ENCODE data around the gene ZNF775. TPM values are rescaled to one million over a fixed set of nuclear protein-coding genes. Genes with fewer than 3 reads are reported as not detected.

Gene ZNF775
- total and polyA plus RNA-seq, 2 of the 13 experiments (the other 11 are each of a cell fraction or from before 2014, with no cell fraction given) = 3.1 to 3.2 TPM

DNA sequence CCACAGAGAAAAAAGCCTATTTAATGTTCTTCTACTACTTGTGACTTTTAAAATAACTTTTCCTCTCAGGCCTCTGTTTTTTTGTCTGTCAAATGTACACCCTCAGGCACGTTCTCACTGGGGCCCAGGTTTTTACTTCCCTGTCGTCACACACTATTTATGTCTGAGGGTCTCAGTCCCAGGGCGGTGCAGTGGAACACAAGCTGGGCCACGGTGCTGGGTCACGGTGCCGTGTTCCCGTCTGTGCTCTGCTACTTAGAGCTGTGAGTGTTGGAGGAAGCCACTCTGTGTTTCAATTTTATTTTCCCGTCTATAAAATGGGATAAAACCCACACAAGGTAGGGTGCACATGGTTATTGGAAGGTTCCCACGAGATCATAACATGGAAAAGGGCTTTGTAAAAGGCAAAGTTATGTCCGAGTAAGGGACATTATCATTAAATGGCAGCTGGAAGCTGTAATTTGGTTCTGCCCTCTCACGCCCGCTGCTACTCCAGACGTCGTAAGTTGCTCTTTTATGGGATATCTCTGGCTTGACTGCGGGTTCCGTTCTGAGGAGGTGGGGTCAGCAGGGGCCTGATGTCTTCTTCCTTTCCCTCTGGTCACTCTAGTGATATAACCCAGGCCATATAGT, 25.2 kb downstream of the ZNF775 start (continued):
- TF ChIP-seq NR2F1 (CRISPR knock-in tag; IDR thresholded peaks at IDR 0.05) = no peak
- TF ChIP-seq ZNF550 (CRISPR knock-in tag; IDR thresholded peaks at IDR 0.05; ENCODE audit: borderline replicate concordance) = no peak
- TF ChIP-seq, protein P1, sequence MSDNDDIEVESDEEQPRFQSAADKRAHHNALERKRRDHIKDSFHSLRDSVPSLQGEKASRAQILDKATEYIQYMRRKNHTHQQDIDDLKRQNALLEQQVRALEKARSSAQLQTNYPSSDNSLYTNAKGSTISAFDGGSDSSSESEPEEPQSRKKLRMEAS (IDR thresholded peaks at IDR 0.05) = 0 out of 2 replicates have a peak, but pooled peaks have one; percentile 13
- TF ChIP-seq, protein P2, sequence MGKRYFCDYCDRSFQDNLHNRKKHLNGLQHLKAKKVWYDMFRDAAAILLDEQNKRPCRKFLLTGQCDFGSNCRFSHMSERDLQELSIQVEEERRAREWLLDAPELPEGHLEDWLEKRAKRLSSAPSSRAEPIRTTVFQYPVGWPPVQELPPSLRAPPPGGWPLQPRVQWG (CRISPR knock-in tag; IDR thresholded peaks at IDR 0.05; ENCODE audit: borderline replicate concordance, low read depth) = no peak
- no peak for TF ChIP-seq NR3C1 (CRISPR knock-in tag; IDR thresholded peaks at IDR 0.05)
- TF ChIP-seq ZFP62 (CRISPR knock-in tag; IDR thresholded peaks at IDR 0.05) = no peak
- no peak for TF ChIP-seq ZNF790 (CRISPR knock-in tag; IDR thresholded peaks at IDR 0.05; ENCODE audit: borderline replicate concordance)
- TF ChIP-seq ZNF331 (CRISPR knock-in tag; IDR thresholded peaks at IDR 0.05) = 0 out of 2 replicates have a peak, but pooled peaks have one; percentile 7
- no peak for TF ChIP-seq ARHGAP35 (CRISPR knock-in tag; IDR thresholded peaks at IDR 0.05; ENCODE audit: borderline replicate concordance)
- no peak for TF ChIP-seq ZKSCAN1 (IDR thresholded peaks at IDR 0.05; ENCODE audit: low read length)
- peak; percentile 7 for TF ChIP-seq BORCS8-MEF2B (CRISPR knock-in tag; IDR thresholded peaks at IDR 0.05)
- TF ChIP-seq, protein P3, sequence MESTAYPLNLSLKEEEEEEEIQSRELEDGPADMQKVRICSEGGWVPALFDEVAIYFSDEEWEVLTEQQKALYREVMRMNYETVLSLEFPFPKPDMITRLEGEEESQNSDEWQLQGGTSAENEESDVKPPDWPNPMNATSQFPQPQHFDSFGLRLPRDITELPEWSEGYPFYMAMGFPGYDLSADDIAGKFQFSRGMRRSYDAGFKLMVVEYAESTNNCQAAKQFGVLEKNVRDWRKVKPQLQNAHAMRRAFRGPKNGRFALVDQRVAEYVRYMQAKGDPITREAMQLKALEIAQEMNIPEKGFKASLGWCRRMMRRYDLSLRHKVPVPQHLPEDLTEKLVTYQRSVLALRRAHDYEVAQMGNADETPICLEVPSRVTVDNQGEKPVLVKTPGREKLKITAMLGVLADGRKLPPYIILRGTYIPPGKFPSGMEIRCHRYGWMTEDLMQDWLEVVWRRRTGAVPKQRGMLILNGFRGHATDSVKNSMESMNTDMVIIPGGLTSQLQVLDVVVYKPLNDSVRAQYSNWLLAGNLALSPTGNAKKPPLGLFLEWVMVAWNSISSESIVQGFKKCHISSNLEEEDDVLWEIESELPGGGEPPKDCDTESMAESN (CRISPR knock-in tag; conservative IDR thresholded peaks at IDR 0.05) = no peak
- TF ChIP-seq ZNF12 (CRISPR knock-in tag; IDR thresholded peaks at IDR 0.05) = no peak
- TF ChIP-seq GPBP1L1 (CRISPR knock-in tag; IDR thresholded peaks at IDR 0.05) = no peak
- no peak for TF ChIP-seq MLX (CRISPR knock-in tag; IDR thresholded peaks at IDR 0.05)
- TF ChIP-seq, protein P4, sequence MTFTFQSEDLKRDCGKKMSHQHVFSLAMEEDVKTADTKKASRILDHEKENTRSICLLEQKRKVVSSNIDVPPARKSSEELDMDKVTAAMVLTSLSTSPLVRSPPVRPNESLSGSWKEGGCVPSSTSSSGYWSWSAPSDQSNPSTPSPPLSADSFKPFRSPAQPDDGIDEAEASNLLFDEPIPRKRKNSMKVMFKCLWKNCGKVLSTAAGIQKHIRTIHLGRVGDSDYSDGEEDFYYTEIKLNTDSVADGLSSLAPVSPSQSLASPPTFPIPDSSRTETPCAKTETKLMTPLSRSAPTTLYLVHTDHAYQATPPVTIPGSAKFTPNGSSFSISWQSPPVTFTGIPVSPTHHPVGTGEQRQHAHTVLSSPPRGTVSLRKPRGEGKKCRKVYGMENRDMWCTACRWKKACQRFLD (CRISPR knock-in tag; IDR thresholded peaks at IDR 0.05; ENCODE audit: borderline replicate concordance) = no peak
- TF ChIP-seq, protein P5, sequence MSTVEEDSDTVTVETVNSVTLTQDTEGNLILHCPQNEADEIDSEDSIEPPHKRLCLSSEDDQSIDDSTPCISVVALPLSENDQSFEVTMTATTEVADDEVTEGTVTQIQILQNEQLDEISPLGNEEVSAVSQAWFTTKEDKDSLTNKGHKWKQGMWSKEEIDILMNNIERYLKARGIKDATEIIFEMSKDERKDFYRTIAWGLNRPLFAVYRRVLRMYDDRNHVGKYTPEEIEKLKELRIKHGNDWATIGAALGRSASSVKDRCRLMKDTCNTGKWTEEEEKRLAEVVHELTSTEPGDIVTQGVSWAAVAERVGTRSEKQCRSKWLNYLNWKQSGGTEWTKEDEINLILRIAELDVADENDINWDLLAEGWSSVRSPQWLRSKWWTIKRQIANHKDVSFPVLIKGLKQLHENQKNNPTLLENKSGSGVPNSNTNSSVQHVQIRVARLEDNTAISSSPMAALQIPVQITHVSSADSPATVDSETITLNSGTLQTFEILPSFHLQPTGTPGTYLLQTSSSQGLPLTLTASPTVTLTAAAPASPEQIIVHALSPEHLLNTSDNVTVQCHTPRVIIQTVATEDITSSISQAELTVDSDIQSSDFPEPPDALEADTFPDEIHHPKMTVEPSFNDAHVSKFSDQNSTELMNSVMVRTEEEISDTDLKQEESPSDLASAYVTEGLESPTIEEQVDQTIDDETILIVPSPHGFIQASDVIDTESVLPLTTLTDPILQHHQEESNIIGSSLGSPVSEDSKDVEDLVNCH (CRISPR knock-in tag; IDR thresholded peaks at IDR 0.05) = no peak
- no peak for TF ChIP-seq ZNF44 (CRISPR knock-in tag; IDR thresholded peaks at IDR 0.05)
- TF ChIP-seq ZNF354B (CRISPR knock-in tag; IDR thresholded peaks at IDR 0.05) = no peak
- no peak for TF ChIP-seq ZZZ3 (CRISPR knock-in tag; IDR thresholded peaks at IDR 0.05; ENCODE audit: borderline replicate concordance)
- no peak for TF ChIP-seq ZNF737 (CRISPR knock-in tag; IDR thresholded peaks at IDR 0.05; ENCODE audit: borderline replicate concordance)
- no peak for TF ChIP-seq MTA3 (CRISPR knock-in tag; IDR thresholded peaks at IDR 0.05)
